Transverse colon (tissue), 4 donors: Measurements from ENCODE around the gene ASTL. TPM values are rescaled to one million over a fixed set of nuclear protein-coding genes. Genes with fewer than 3 reads are reported as not detected.

Experiments
- DNase-seq: peaks from one replicate; pipeline ENCODE4 v3.0.0-alpha.2; 2019
- H3K27ac ChIP-seq, 4 donors: fragments of 200-600 bp; sonication (generic); 2 replicates each; pipeline ENCODE4 v1.5.1; 2016 to 2018; ENCODE audit warnings: inconsistent platforms in 4 of 4
- H3K27me3 ChIP-seq: fragments of 200-600 bp; sonication (generic); 2 replicates; pipeline ENCODE4 v1.5.1; 2017; ENCODE audit warnings: inconsistent platforms
- H3K36me3 ChIP-seq, 4 donors: fragments of 200-600 bp; sonication (generic); 2 replicates each; pipeline ENCODE4 v1.5.1; 2017 to 2019; ENCODE audit warnings: inconsistent platforms in 4 of 4
- H3K4me1 ChIP-seq, 4 donors: fragments of 200-600 bp; sonication (generic); 2 replicates each; pipeline ENCODE4 v1.5.1; 2017 to 2020; ENCODE audit warnings: inconsistent platforms in 4 of 4
- H3K4me3 ChIP-seq, 4 donors: fragments of 200-600 bp; sonication (generic); 1 replicate in 1 of 4; 2 replicates in 3 of 4; pipeline versions ENCODE4 v1.5.1 to v1.6.1; 2017 to 2019; ENCODE audit warnings: inconsistent platforms in 4 of 4
- H3K9me3 ChIP-seq, 2 donors: fragments of 200-600 bp; sonication (generic); 2 replicates each; pipeline ENCODE4 v1.5.1; 2017 to 2019; ENCODE audit warnings: inconsistent platforms in 2 of 2
- EP300 ChIP-seq: sonication (generic); formaldehyde crosslinking; IDR thresholded peaks from one replicate; pipeline ENCODE4 v1.6.1; 2017; ENCODE audit warnings: antibody characterized with exemption, low read depth
- POLR2A ChIP-seq: fragments of 450-650 bp; IDR thresholded peaks from one replicate; pipeline ENCODE4 v1.6.1; 2016; ENCODE audit warnings: antibody characterized with exemption, mild to moderate bottlenecking, moderate library complexity
- POLR2AphosphoS5 ChIP-seq, 3 donors: sonication (generic); formaldehyde crosslinking; IDR thresholded peaks; one replicate each; pipeline ENCODE4 v1.6.1; 2016; ENCODE audit warnings: antibody characterized with exemption in 3 of 3
- WGBS, 2 donors: methylation state at CpG; one replicate each; pipeline ENCODE4 v1.1.5; 2018; ENCODE audit warnings: low coverage in 1 of 2; 5-methylcytosine and 5-hydroxymethylcytosine counted together
- in situ Hi-C, 4 donors: fragments of 200-750 bp; cut with MboI; loops; one replicate each; pipeline versions ENCODE4 v1.15.0 to v1.15.1; 2017; ENCODE audit warnings: low sequenced_read_pairs in 3 of 4, low pct_ligation_motif_present in 1 of 4, low pct_unique_long_range_greater_than_20kb in 1 of 4
- intact Hi-C: fragments of 100-400 bp; cut with DNase I; formaldehyde crosslinking; loops from one replicate; pipeline ENCODE4 v1.15.1; 2023; ENCODE audit warnings: low total_unique reads
- total RNA-seq, 4 donors: library from RNA; depleted of rRNA; stranded (reverse); fragments of >200 nt; gene quantifications; one replicate each; pipeline ENCODE4 v1.1.0, GENCODE V29; 2016
- TF ChIP-seq, protein P1 (sequence below), 5 experiments: fragments of 200-600 bp in 3 of 5; fragments of 450-650 bp in 2 of 5; sonication (generic) in 3 of 5; IDR thresholded peaks; 1 replicate in 2 of 5; 2 replicates in 3 of 5; pipeline ENCODE4 v1.5.1; 2016 to 2017; ENCODE audit warnings: antibody characterized with exemption in 5 of 5, inconsistent platforms in 3 of 5, mild to moderate bottlenecking in 2 of 5, moderate library complexity in 1 of 5

The ASTL gene
- total RNA-seq, 4 donors from 2014 or later, result 0.95 TPM; not detected in 3

DNA sequence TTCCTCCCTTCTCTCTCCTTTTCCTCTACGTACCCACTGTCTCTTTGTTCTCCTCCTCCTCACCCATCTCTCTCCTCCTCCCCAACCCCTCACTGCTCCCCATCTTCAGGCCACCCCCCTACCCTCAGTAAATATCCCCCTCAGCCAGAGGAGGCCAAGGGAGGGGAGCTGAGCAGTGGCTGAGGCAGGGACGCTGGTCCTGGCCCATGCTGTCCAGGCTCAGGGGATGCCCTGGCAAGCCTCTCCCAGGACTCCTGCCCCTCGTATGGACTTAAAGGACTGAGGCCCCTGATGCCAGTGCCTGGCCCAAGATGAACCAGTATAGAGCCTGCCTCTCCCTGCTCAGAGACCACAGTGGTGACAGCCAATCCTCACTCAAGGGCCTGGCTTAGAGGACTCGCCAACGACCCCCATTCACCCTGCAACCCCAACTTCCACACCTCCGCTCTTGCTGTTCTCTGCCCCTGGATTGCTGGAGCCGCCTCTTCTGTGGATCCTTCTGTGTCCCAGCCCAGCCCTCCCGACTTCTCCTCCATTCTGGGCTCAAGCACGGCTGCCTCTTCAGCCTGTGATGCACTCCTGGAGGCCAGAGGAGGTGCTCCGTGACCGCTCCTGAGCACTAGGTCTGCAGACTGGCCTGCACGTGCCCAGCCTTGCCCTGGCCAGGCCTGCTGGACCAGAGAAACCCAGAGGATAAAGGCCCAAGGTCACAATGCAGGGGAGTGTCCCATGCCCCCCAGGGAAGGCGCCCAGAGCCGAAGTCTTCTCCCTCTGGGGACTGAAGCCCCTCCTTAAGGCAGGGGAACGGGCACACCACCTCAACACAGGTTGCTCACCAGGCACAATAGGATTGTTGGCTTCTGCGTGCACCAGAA, 16.4 kb upstream of the ASTL start:
- 87 to 100% methylated on average over 2 to 16 of the region's 16 CpGs for WGBS, 2 donors
- no peak for DNase-seq
- no peaks in the 10 kb centered on the region for H3K4me1 ChIP-seq
- H3K27ac ChIP-seq, result no peak overlapping the region
- no peak overlapping the region for H3K4me3 ChIP-seq
- in situ Hi-C loops, result no loop called here
- intact Hi-C loops, result no loop called here
- H3K27me3 ChIP-seq, result no peaks in the 10 kb centered on the region
- TF ChIP-seq POLR2AphosphoS5 (IDR thresholded peaks at IDR 0.05), result no peak
- no peak for TF ChIP-seq EP300
- no peak for TF ChIP-seq POLR2A
- TF ChIP-seq, protein P1, sequence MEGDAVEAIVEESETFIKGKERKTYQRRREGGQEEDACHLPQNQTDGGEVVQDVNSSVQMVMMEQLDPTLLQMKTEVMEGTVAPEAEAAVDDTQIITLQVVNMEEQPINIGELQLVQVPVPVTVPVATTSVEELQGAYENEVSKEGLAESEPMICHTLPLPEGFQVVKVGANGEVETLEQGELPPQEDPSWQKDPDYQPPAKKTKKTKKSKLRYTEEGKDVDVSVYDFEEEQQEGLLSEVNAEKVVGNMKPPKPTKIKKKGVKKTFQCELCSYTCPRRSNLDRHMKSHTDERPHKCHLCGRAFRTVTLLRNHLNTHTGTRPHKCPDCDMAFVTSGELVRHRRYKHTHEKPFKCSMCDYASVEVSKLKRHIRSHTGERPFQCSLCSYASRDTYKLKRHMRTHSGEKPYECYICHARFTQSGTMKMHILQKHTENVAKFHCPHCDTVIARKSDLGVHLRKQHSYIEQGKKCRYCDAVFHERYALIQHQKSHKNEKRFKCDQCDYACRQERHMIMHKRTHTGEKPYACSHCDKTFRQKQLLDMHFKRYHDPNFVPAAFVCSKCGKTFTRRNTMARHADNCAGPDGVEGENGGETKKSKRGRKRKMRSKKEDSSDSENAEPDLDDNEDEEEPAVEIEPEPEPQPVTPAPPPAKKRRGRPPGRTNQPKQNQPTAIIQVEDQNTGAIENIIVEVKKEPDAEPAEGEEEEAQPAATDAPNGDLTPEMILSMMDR (IDR thresholded peaks at IDR 0.05), result no peak
- H3K9me3 ChIP-seq, result no peaks in the 10 kb centered on the region
- H3K36me3 ChIP-seq, result no peaks in the 10 kb centered on the region

DNA sequence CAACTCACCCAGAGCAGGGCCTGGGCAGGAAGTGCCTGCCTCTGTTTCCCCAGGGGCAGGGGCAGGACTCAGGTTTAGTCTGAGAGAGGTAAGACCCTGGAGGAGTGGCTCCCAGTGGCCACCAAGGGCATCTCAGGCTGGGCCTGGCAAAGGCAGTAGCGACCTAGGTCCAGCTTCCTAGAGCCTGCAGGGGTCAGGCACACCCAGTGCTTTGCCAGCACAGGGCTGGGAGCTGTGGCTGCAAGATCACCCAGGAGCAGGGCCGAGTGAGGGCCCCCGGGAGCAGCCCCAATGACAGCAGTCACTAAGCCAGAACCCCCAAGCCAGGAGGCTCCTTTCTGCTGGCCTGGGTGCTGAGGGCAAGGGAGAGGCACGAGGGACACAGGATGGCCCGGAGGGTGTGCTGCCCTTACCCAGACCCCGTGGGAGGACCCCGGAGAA, 15.7 kb upstream of the ASTL start:
- TF ChIP-seq, protein P1 (IDR thresholded peaks at IDR 0.05), result no peak
- no peak for TF ChIP-seq POLR2A
- Histone ChIP-seq H3K4me1 (no peaks in the 10 kb centered on the region), H3K36me3 (no peaks in the 10 kb centered on the region), H3K9me3 (no peaks in the 10 kb centered on the region), H3K4me3 (no peak overlapping the region), H3K27me3 (no peaks in the 10 kb centered on the region), H3K27ac (no peak overlapping the region)
- intact Hi-C loops, result no loop called here
- DNase-seq, result no peak
- in situ Hi-C loops, result no loop called here
- 71% methylated on average over 6 of the region's 7 CpGs; no CpG with 5 or more reads in 1 of the 2 donors for WGBS, 2 donors

DNA sequence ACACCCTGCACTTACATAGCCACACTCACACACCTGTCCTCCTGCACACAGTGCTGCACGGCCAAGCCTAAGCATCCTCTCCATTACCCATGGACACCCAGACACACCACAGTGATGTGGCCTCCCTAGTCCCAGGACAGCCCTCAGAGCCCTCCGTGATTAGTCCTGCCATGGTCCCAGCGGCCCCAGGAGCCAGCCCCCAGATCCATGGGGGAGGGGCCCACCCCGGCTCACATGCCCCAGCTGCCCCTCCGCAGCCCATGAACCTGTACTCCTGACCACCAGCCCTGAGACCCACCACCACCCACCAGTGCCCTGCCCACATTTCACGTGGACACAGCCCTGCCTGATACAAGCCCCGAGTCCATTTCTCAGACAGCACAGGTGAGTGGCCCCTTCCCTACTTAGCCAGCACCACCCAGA, 15.0 kb upstream of the ASTL start:
- TF ChIP-seq EP300 (no peak), POLR2A (no peak), POLR2AphosphoS5 (IDR thresholded peaks at IDR 0.05) (no peak)
- TF ChIP-seq, protein P1 (IDR thresholded peaks at IDR 0.05), result no peak
- WGBS, 2 donors, result 82% methylated on average over 6 of the region's 7 CpGs; no CpG with 5 or more reads in 1 of the 2 donors
- in situ Hi-C loops, result no loop called here

DNA sequence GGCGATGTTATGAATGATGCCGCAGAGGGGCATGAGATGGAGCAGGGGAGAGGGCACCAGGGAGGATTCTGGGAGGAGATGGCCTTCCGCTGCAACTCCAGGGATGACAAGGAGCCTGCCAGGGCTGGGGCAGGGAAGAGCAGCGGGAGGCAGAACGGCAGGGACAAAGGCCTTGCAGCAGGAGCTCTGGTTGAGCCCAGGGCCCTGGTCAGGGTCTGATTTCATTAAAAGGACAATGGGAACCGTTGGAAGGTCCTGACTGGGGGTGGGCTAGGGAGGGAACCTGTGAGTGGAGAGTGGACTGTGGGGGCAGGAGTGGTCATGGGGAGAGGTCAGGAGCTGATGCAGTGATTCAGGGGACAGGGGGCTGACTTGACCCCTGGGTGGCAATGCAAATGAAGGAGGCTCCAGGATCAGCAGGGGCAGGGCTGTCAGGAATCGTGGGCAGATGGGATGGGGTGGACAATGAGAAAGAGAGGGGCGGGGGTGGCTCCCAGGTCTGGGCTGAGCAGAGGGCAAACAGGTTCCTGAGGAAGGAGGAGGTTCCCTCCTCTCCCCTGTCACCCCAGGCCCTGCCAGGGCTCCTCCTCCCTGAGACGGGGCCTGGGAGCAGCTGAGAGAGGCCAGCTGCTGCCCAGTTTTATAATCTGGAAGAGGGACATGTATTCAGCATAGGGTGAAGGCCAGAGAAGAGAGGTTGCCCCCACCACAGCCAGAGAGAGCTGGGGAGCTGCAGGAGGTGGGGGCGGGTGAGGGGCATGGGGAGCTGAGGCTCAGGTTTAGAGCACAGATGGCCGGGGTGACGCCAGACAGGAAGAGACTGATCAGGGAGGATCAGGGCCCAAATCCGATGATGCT, 14.2 kb upstream of the ASTL start:
- Histone ChIP-seq H3K9me3 (no peaks in the 10 kb centered on the region), H3K27me3 (no peaks in the 10 kb centered on the region), H3K4me3 (no peak overlapping the region), H3K27ac (no peak overlapping the region), H3K36me3 (no peaks in the 10 kb centered on the region), H3K4me1 (peaks cover 0 to 8% (median 0%) of the 10 kb centered on the region in 4 donors)
- TF ChIP-seq, protein P1 (IDR thresholded peaks at IDR 0.05), result no peak
- TF ChIP-seq POLR2AphosphoS5 (IDR thresholded peaks at IDR 0.05) (no peak), EP300 (no peak), POLR2A (no peak)
- 74 to 81% methylated on average over 5 to 13 of the region's 13 CpGs for WGBS, 2 donors
- DNase-seq, result peak; percentile 4
- intact Hi-C loops, result no loop called here
- in situ Hi-C loops, result no loop called here

More for the DNA sequence above, 15.0 kb upstream of the ASTL start:
- intact Hi-C loops, result no loop called here
- Histone ChIP-seq H3K27ac (no peak overlapping the region), H3K36me3 (no peaks in the 10 kb centered on the region), H3K27me3 (no peaks in the 10 kb centered on the region), H3K4me3 (no peak overlapping the region), H3K4me1 (peaks cover 0 to 4% (median 0%) of the 10 kb centered on the region in 4 donors), H3K9me3 (no peaks in the 10 kb centered on the region)
- no peak for DNase-seq
